Stimulated activated CD8-positive, alpha-beta memory T cell treated with anti-CD3 and anti-CD28 coated beads, Interleukin-15, amount 100 ng/mL, for 4 hours (primary cell): ENCODE measurements around the gene CSKMT.

Source experiments
- DNase-seq, 2 donors: peaks; one replicate each; pipeline ENCODE4 v3.0.0-alpha.2; 2020; ENCODE audit warnings: low read depth in 2 of 2

Gene CSKMT

DNA sequence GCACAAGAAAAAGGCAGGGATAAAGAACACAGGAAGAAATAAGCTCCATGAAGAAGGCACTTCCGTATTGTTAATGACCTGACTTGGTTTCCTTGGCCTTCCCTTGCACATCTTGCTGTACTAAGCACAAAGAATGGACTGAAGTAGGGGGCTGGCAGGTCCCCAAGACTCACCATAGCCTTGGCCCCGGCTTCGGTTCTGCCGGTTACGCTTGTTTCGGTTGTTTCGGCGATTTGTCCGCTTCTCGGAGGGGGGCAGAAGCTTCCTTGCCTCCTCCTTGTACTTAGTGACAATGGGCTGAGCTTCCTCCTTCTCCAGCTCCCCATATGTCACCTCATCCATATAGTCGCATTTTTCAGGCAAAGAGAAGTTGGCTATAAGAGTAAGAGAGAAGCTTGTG, 51.7 kb downstream of the CSKMT start:
- no peak for DNase-seq
